22Rv1 (cell line): Measurements from ENCODE around the gene MAGI1.

ENCODE experiments used
- H3K27ac ChIP-seq: fragments of 450-650 bp; 2 replicates; pipeline ENCODE4 v1.5.1; 2017
- CTCF ChIP-seq: fragments of 450-650 bp; IDR thresholded peaks from 2 replicates; pipeline ENCODE4 v1.5.1; 2017; ENCODE audit warnings: mild to moderate bottlenecking
- ZFX ChIP-seq: fragments of 450-650 bp; IDR thresholded peaks from 2 replicates; pipeline ENCODE4 v1.6.1; 2017; ENCODE audit warnings: antibody characterized with exemption, borderline replicate concordance

Gene MAGI1

GRCh38 chr3:65478551-65479500 lies 559.9 kb downstream of the MAGI1 start:
- no peak for TF ChIP-seq ZFX
- TF ChIP-seq CTCF = no peak
- H3K27ac ChIP-seq = no peak overlapping the region

DNA sequence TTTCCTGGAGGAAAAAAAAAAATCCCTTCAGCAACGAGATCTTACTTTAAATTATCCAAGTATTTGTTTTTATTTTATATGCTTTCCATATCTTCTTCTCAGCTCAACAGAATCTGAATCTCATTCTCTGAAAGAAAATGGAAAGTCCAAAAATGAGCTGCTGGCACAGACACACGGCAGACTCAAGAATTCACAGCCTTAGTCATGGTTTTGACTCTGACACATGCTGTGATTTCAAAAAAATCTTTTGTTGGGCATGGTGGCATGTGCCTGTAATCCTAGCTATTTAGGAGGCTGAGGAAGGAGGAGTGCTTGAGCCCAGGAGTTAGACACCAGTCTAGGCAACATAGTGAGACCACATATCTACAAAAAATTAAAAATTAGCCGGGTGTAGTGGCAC lies 565.0 kb downstream of the MAGI1 start:
- TF ChIP-seq ZFX = no peak
- no peak overlapping the region for H3K27ac ChIP-seq

- TF ChIP-seq ZFX (no peak), CTCF (no peak)
- H3K27ac ChIP-seq = no peak overlapping the region
These were observed 566.2 kb downstream of the MAGI1 start for GRCh38 chr3:65472501-65472900.

GRCh38 chr3:65466300-65466988 lies 572.3 kb downstream of the MAGI1 start:
- TF ChIP-seq ZFX = no peak
- TF ChIP-seq CTCF = no peak
- no peak overlapping the region for H3K27ac ChIP-seq

GRCh38 chr3:65449841-65450428 lies 588.8 kb downstream of the MAGI1 start:
- no peak overlapping the region for H3K27ac ChIP-seq
- no peak for TF ChIP-seq ZFX
- TF ChIP-seq CTCF = no peak

DNA sequence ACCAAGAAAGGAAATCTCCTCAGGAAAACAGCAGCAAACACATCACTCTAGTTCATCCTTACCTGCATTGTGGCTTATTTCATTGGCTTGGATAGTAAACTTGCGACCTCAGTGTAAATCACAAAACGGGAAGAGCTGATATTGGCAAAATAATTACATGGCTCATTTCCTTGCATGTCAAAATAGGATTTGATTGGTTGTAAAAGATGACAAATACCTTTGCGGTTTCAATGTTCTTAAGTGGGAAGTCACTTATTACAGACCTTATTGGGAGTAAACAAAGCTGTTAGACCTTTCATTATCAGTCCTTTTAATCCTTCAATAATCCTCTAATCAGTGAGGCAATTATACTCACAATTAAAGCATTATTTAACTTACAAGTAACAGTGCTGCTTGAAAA lies 590.6 kb downstream of the MAGI1 start:
- TF ChIP-seq CTCF = no peak
- no peak for TF ChIP-seq ZFX
- no peak overlapping the region for H3K27ac ChIP-seq

DNA sequence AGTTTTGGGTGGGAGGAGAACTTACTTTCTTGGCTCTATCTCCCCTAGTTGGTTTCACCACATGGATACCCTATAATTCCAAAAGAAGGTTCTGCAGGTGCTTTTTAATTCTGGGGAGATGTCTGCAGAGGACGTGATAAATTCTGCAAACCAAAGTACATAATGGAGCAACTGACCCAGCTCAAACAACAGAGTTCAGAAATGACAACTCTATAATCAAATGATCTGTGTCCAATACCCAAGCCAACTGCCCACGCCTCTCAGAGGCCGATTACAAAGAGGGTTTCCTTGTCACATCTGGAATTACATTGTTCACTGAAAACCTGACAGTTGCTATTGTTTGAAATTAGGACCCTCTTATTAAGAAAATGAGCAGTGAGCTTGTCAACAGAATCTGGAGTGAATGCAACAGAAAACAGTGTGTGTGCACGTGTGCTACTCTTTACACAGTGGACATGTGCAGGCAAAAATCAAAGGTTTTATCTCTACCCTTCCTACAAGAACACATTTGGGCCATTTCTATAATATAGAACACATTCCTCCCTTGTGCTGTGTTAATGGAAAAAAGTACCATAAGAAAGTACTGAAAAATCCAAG lies 593.0 kb downstream of the MAGI1 start:
- no peak overlapping the region for H3K27ac ChIP-seq
- TF ChIP-seq CTCF = no peak
- no peak for TF ChIP-seq ZFX
